IPS-20b (cell line): ENCODE data around the gene TP53BP2.
A peak's percentile ranks its signal among the peaks of the same experiment; 100 is the strongest.
"Not testable (repeated sequence)": the region's sequence is repeated elsewhere in the genome, so short reads cannot be mapped to it uniquely, and the experiment has no call there.

Experiments used
- H3K27ac ChIP-seq: one replicate; pipeline ENCODE4 v1.5.1; 2013; ENCODE audit warnings: low read length
- H3K27me3 ChIP-seq: 2 replicates; pipeline ENCODE4 v1.6.1; 2013; ENCODE audit warnings: mild to moderate bottlenecking, low read length, inconsistent platforms; ENCODE audit not compliant: insufficient read depth
- H3K36me3 ChIP-seq: 2 replicates; pipeline ENCODE4 v1.6.1; 2013; ENCODE audit warnings: low read depth, mild to moderate bottlenecking, inconsistent platforms, low read length, moderate library complexity; ENCODE audit not compliant: insufficient read depth
- H3K4me1 ChIP-seq: 2 replicates; pipeline ENCODE4 v1.6.1; 2013; ENCODE audit warnings: mild to moderate bottlenecking, control low read depth, inconsistent platforms, low read length, moderate library complexity; ENCODE audit not compliant: insufficient read depth
- H3K4me3 ChIP-seq: 2 replicates; pipeline ENCODE4 v1.5.1; 2013; ENCODE audit warnings: mild to moderate bottlenecking, low read length, inconsistent platforms
- H3K9ac ChIP-seq: 2 replicates; pipeline ENCODE4 v1.6.1; 2013; ENCODE audit warnings: low read depth, mild to moderate bottlenecking, inconsistent platforms, low read length, moderate library complexity
- H3K9me3 ChIP-seq: 2 replicates; pipeline ENCODE4 v1.6.1; 2013; ENCODE audit warnings: mild to moderate bottlenecking, low read depth, low read length, inconsistent platforms; ENCODE audit not compliant: insufficient read depth

The TP53BP2 gene

GRCh38 chr1:223872308-223872901 lies 26.7 kb upstream of the TP53BP2 start:
- H3K9me3 ChIP-seq, result peaks cover 9% of the 10 kb centered on the region; the same call in 1 of the 2 replicates
- H3K36me3 ChIP-seq, result no peaks in the 10 kb centered on the region
- H3K27ac ChIP-seq, result no peak overlapping the region
- H3K27me3 ChIP-seq, result no peaks in the 10 kb centered on the region
- H3K4me1 ChIP-seq, result peaks cover 6% of the 10 kb centered on the region; the same call in 1 of the 2 replicates
- H3K4me3 ChIP-seq, result no peak overlapping the region
- H3K9ac ChIP-seq, result no peak overlapping the region

- Histone ChIP-seq H3K9me3 (peaks cover 2% of the 10 kb centered on the region; the same call in 1 of the 2 replicates), H3K27ac (no peak overlapping the region), H3K9ac (peak overlapping the region; percentile 26; the same call in 1 of the 2 replicates), H3K4me3 (no peak overlapping the region), H3K27me3 (no peaks in the 10 kb centered on the region), H3K36me3 (no peaks in the 10 kb centered on the region), H3K4me1 (peaks cover 6% of the 10 kb centered on the region; the same call in 1 of the 2 replicates)
Measured at GRCh38 chr1:223870617-223871574, 25.1 kb upstream of the TP53BP2 start.

- not testable (repeated sequence) for H3K27ac ChIP-seq, H3K36me3 ChIP-seq, H3K9ac ChIP-seq, H3K9me3 ChIP-seq, H3K4me1 ChIP-seq, H3K4me3 ChIP-seq, H3K27me3 ChIP-seq
Measured at GRCh38 chr1:223864599-223865368, 19.0 kb upstream of the TP53BP2 start.

- Histone ChIP-seq H3K9ac (no peak overlapping the region), H3K4me1 (no peaks in the 10 kb centered on the region), H3K9me3 (no peaks in the 10 kb centered on the region), H3K27ac (no peak overlapping the region), H3K36me3 (no peaks in the 10 kb centered on the region), H3K4me3 (no peak overlapping the region), H3K27me3 (no peaks in the 10 kb centered on the region)
Measured at GRCh38 chr1:223864084-223864483, 18.3 kb upstream of the TP53BP2 start.

- H3K9ac ChIP-seq, result no peak overlapping the region
- no peaks in the 10 kb centered on the region for H3K4me1 ChIP-seq
- no peak overlapping the region for H3K4me3 ChIP-seq
- no peaks in the 10 kb centered on the region for H3K36me3 ChIP-seq
- H3K9me3 ChIP-seq, result no peaks in the 10 kb centered on the region
- H3K27me3 ChIP-seq, result no peaks in the 10 kb centered on the region
- no peak overlapping the region for H3K27ac ChIP-seq
Measured at GRCh38 chr1:223861904-223862303, 16.2 kb upstream of the TP53BP2 start.

GRCh38 chr1:223860051-223860622 lies 14.4 kb upstream of the TP53BP2 start:
- no peak overlapping the region for H3K27ac ChIP-seq

GRCh38 chr1:223859058-223859457 lies 13.3 kb upstream of the TP53BP2 start:
- no peaks in the 10 kb centered on the region for H3K36me3 ChIP-seq
- no peaks in the 10 kb centered on the region for H3K4me1 ChIP-seq
- H3K9me3 ChIP-seq, result no peaks in the 10 kb centered on the region
- no peak overlapping the region; the same call in 1 of the 2 replicates for H3K9ac ChIP-seq
- H3K4me3 ChIP-seq, result no peak overlapping the region
- no peak overlapping the region for H3K27ac ChIP-seq
- H3K27me3 ChIP-seq, result no peaks in the 10 kb centered on the region

More at GRCh38 chr1:223860051-223860622, 14.4 kb upstream of the TP53BP2 start:
- Histone ChIP-seq H3K36me3 (no peaks in the 10 kb centered on the region), H3K27me3 (no peaks in the 10 kb centered on the region), H3K4me3 (no peak overlapping the region), H3K4me1 (no peaks in the 10 kb centered on the region), H3K9ac (no peak overlapping the region), H3K9me3 (no peaks in the 10 kb centered on the region)

GRCh38 chr1:223856386-223856785 lies 10.6 kb upstream of the TP53BP2 start:
- Histone ChIP-seq H3K4me1 (no peaks in the 10 kb centered on the region), H3K4me3 (no peak overlapping the region), H3K27ac (no peak overlapping the region), H3K36me3 (no peaks in the 10 kb centered on the region), H3K27me3 (no peaks in the 10 kb centered on the region), H3K9me3 (no peaks in the 10 kb centered on the region), H3K9ac (no peak overlapping the region)

GRCh38 chr1:223853748-223854147 lies 8.0 kb upstream of the TP53BP2 start:
- H3K4me3 ChIP-seq, result no peak overlapping the region
- no peaks in the 10 kb centered on the region for H3K9me3 ChIP-seq
- no peak overlapping the region for H3K9ac ChIP-seq
- H3K27me3 ChIP-seq, result no peaks in the 10 kb centered on the region
- H3K27ac ChIP-seq, result no peak overlapping the region
- H3K4me1 ChIP-seq, result no peaks in the 10 kb centered on the region
- H3K36me3 ChIP-seq, result no peaks in the 10 kb centered on the region

- no peaks in the 10 kb centered on the region for H3K27me3 ChIP-seq
- H3K36me3 ChIP-seq, result no peaks in the 10 kb centered on the region
- H3K4me3 ChIP-seq, result no peak overlapping the region
- no peak overlapping the region for H3K9ac ChIP-seq
- no peaks in the 10 kb centered on the region for H3K4me1 ChIP-seq
- no peak overlapping the region for H3K27ac ChIP-seq
- H3K9me3 ChIP-seq, result no peaks in the 10 kb centered on the region
Measured at GRCh38 chr1:223853275-223853674, 7.5 kb upstream of the TP53BP2 start.

GRCh38 chr1:223852337-223852736 lies 6.6 kb upstream of the TP53BP2 start:
- Histone ChIP-seq H3K4me1 (no peaks in the 10 kb centered on the region), H3K9me3 (no peaks in the 10 kb centered on the region), H3K27me3 (no peaks in the 10 kb centered on the region), H3K27ac (no peak overlapping the region), H3K4me3 (no peak overlapping the region), H3K36me3 (no peaks in the 10 kb centered on the region), H3K9ac (no peak overlapping the region)
